Kidney (tissue), 14 donors: ENCODE data around the gene RAB3B. TPM values are rescaled to one million over a fixed set of nuclear protein-coding genes. Genes with fewer than 3 reads are reported as not detected.

Source experiments
- DNase-seq, 5 donors: peaks; one replicate each; pipeline ENCODE4 v3.0.0-alpha.2; 2013 to 2020
- FAIRE-seq: peaks from 2 replicates; lab custom pipeline; 2012; peaks lifted over from hg19 to GRCh38; lab: Jason Lieb, UNC
- H3K27ac ChIP-seq, 2 donors: one replicate each; pipeline ENCODE4 v1.7.0; 2013; ENCODE audit warnings: low read depth in 2 of 2, low read length in 2 of 2, inconsistent platforms in 1 of 2
- H3K27me3 ChIP-seq: one replicate; pipeline ENCODE4 v1.7.1; 2013; ENCODE audit warnings: low read length, inconsistent platforms; ENCODE audit not compliant: control insufficient read depth, insufficient read depth
- H3K36me3 ChIP-seq, 3 donors: one replicate each; pipeline versions ENCODE4 v1.7.0 to v1.7.1; 2013; ENCODE audit warnings: low read length in 3 of 3, control low read depth in 1 of 3, inconsistent platforms in 1 of 3; ENCODE audit not compliant: insufficient read depth in 3 of 3, control insufficient read depth in 2 of 3
- H3K4me1 ChIP-seq, 3 donors: one replicate each; pipeline versions ENCODE4 v1.7.0 to v1.7.1; 2013; ENCODE audit warnings: low read length in 3 of 3, inconsistent platforms in 1 of 3, low read depth in 1 of 3; ENCODE audit not compliant: control insufficient read depth in 2 of 3, insufficient read depth in 2 of 3
- H3K4me3 ChIP-seq, 3 donors: one replicate each; pipeline versions ENCODE4 v1.7.0 to v1.8.1; 2013; ENCODE audit warnings: low read length in 3 of 3, control low read depth in 1 of 3, inconsistent platforms in 1 of 3
- H3K9ac ChIP-seq, 3 donors: one replicate each; pipeline versions ENCODE4 v1.7.0 to v1.7.1; 2013; ENCODE audit warnings: low read length in 3 of 3, control low read depth in 1 of 3, inconsistent platforms in 1 of 3
- H3K9me3 ChIP-seq, 3 donors: one replicate each; pipeline versions ENCODE4 v1.7.0 to v1.7.1; 2013; ENCODE audit warnings: low read length in 3 of 3, control low read depth in 1 of 3, inconsistent platforms in 1 of 3; ENCODE audit not compliant: control insufficient read depth in 2 of 3, insufficient read depth in 1 of 3
- CTCF ChIP-seq: IDR thresholded peaks from 3 replicates; pipeline ENCODE4 v1.5.1; 2012; ENCODE audit warnings: mild to moderate bottlenecking, moderate library complexity, borderline replicate concordance; ENCODE audit not compliant: insufficient read depth; ENCODE audit errors: extremely low read depth
- intact Hi-C: fragments of 100-400 bp; cut with DNase I; formaldehyde crosslinking; loops from one replicate; pipeline ENCODE4 v1.11.1; 2022
- polyA plus RNA-seq: library from polyadenylated mRNA; stranded (reverse); fragments of 350-450 nt; fragmentation: Illumina TruSeq; extraction: RNeasy Lipid Tissue Mini Kit (QIAGEN cat#74804); gene quantifications from one replicate; pipeline ENCODE4 v1.2.3, GENCODE V29; 2014; ENCODE audit warnings: low read depth, low replicate concordance; ENCODE audit not compliant: insufficient read depth
- total RNA-seq: library from RNA; stranded (reverse); fragmentation: NEBNext Ultra II Directional; extraction: Animal tissue kit (Norgen Biotek cat#: 25700); gene quantifications from one replicate; pipeline ENCODE4 v1.2.1, GENCODE V29; 2021
- donor health status: control.
- donor health status: control.
- donor health status: control.
- donor health status: control.
- donor health status: control.
- donor health status: DM: yes; HTN: yes; CAD: no.
- donor health status: Normal renal cell carcinoma (clear cell type).

RAB3B gene
- total and polyA plus RNA-seq, 2 donors from 2014 or later: 0.60 to 0.72 TPM

GRCh38 chr1:51861669-51862068 lies 128.8 kb downstream of the RAB3B start:
- no peak overlapping the region for H3K4me3 ChIP-seq
- no peaks in the 10 kb centered on the region for H3K27me3 ChIP-seq
- H3K9ac ChIP-seq: no peak overlapping the region
- H3K4me1 ChIP-seq: no peaks in the 10 kb centered on the region
- no peak for FAIRE-seq
- no peaks in the 10 kb centered on the region for H3K36me3 ChIP-seq
- intact Hi-C loops: no loop called here
- no peak for TF ChIP-seq CTCF
- DNase-seq: no peak
- H3K9me3 ChIP-seq: no peaks in the 10 kb centered on the region
- H3K27ac ChIP-seq: no peak overlapping the region

DNA sequence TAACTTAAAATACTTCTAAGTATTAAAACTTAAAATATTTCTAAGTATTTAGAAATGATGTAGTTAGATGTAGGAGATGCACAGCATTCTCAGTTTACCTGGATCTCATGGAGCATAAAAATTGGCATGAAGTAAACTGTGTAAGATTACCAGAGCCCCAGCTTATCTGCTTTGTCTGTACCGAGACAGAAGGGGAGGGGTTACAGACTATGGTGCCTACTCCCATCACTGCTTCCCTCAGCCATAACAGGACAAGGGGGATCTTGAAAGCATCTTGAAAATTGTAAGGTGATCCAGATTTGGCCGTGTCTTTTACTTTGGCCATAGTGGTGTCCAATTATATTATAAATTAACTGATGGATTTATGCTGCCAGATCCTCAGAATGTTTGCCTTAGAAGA lies 130.8 kb downstream of the RAB3B start:
- Histone ChIP-seq H3K9me3 (no peaks in the 10 kb centered on the region), H3K36me3 (no peaks in the 10 kb centered on the region), H3K27me3 (no peaks in the 10 kb centered on the region), H3K4me1 (no peaks in the 10 kb centered on the region), H3K9ac (no peak overlapping the region), H3K4me3 (no peak overlapping the region), H3K27ac (no peak overlapping the region)
- FAIRE-seq: no peak
- intact Hi-C loops: no loop called here
- DNase-seq: no peak
- no peak for TF ChIP-seq CTCF

DNA sequence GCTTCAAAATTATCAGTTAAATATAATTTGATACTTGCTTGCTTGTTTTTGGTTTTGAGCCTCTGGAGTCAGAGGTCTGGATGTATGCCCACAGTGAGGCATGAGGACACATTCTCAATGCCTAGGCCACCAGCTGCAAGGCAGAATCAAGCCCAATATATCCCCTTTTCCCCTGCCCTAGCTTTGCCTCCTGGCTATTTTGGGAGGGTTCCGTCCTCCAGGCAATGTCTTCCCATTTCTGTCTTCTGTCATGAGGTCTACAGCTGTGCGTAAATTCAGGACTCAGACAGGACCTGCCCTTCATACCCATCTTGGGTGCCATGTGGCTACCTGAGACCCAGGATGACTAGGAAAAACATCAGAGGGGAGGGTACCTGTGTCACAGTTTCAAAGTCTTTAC lies 131.2 kb downstream of the RAB3B start:
- no peaks in the 10 kb centered on the region for H3K9me3 ChIP-seq
- no peak overlapping the region for H3K4me3 ChIP-seq
- FAIRE-seq (no peak), DNase-seq (no peak)
- no peaks in the 10 kb centered on the region for H3K36me3 ChIP-seq
- intact Hi-C loops: no loop called here
- H3K27ac ChIP-seq: no peak overlapping the region
- TF ChIP-seq CTCF: no peak
- H3K4me1 ChIP-seq: no peaks in the 10 kb centered on the region
- no peaks in the 10 kb centered on the region for H3K27me3 ChIP-seq
- H3K9ac ChIP-seq: no peak overlapping the region

GRCh38 chr1:51858892-51859291 lies 131.6 kb downstream of the RAB3B start:
- no peak overlapping the region for H3K9ac ChIP-seq
- no peaks in the 10 kb centered on the region for H3K36me3 ChIP-seq
- FAIRE-seq (no peak), DNase-seq (no peak)
- no peak overlapping the region for H3K27ac ChIP-seq
- H3K4me3 ChIP-seq: no peak overlapping the region
- H3K4me1 ChIP-seq: no peaks in the 10 kb centered on the region
- no peaks in the 10 kb centered on the region for H3K27me3 ChIP-seq
- no peak for TF ChIP-seq CTCF
- intact Hi-C loops: no loop called here
- no peaks in the 10 kb centered on the region for H3K9me3 ChIP-seq
